HG03103 (cell line): Measurements from ENCODE around the gene FSCN2.
A peak's percentile ranks its signal among the peaks of the same experiment; 100 is the strongest.

Source experiments
- ATAC-seq: cut with Tn5 transposase; IDR thresholded peaks from one replicate; pipeline ENCODE4 v1.9.1; 2021; ENCODE audit warnings: low read depth; ENCODE audit not compliant: unreplicated experiment

The FSCN2 gene

GRCh38 chr17:81511804-81512561 is 16.2 kb upstream of the FSCN2 start:
- no peak for ATAC-seq

DNA sequence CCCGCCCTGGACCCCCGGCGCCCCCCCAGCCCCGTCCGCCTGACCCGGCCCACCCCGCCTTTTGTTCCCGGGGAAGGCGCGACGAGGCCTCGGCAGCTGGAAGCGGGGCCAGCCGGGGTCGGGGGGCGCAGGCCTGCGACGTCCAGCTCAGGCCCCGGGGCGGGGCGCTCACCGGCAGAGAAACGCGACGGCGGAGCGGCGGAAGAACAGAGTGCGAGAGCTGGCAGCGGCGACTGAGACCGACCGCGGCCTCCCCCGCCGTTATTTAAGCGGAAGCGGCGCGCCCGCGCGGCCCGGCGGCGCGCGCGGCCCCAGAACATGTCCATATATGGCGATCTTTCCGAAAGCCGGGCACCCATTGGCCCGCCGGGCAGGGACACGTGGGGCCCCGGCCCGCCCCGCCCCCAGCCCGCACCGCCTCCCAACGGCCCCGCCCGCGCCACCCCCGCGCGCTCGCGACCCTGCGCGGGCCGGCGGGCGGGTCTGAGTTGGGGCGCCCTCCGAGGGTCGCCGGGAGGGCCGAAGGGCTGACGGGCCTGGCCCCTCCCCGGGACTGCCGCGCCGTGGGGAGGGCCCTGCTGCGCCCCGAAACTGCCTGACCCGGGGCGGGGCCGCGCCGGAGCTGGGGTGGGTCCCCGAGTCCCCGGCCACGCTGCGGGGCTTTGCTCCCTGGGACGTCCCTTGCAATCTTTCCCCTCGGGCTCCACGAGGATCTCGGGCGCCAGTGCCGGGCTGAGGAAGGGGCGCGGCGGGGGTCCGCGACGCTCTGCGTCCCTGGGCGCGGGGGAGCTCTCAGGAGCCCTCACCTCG is 15.4 kb upstream of the FSCN2 start, which contains the start of gene ACTG1:
ACTG1 (minus strand) TSS at position 238 of the 810 bp plus-strand sequence. CDS start 445 bp downstream, outside the sequence.
- ATAC-seq, result peak; percentile 40

DNA sequence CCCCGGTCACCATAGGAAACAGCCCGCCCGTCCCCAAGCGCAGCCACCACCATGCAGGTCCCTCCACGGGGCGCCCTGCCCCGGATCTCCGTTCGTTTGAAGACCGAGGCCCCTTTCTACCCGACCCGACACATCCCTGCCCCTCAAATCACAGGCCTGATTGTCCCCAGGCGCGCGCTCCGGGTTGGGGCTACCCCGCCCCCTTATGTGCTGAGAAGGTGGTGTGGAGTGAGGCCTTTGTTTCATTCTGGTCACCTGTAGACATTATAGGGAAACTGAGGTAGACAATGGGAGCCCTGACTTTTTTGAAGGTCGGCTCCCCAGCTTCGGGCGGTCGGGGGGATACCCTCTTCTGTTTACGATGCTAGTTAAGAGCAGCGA is 14.8 kb upstream of the FSCN2 start:
- no peak for ATAC-seq

DNA sequence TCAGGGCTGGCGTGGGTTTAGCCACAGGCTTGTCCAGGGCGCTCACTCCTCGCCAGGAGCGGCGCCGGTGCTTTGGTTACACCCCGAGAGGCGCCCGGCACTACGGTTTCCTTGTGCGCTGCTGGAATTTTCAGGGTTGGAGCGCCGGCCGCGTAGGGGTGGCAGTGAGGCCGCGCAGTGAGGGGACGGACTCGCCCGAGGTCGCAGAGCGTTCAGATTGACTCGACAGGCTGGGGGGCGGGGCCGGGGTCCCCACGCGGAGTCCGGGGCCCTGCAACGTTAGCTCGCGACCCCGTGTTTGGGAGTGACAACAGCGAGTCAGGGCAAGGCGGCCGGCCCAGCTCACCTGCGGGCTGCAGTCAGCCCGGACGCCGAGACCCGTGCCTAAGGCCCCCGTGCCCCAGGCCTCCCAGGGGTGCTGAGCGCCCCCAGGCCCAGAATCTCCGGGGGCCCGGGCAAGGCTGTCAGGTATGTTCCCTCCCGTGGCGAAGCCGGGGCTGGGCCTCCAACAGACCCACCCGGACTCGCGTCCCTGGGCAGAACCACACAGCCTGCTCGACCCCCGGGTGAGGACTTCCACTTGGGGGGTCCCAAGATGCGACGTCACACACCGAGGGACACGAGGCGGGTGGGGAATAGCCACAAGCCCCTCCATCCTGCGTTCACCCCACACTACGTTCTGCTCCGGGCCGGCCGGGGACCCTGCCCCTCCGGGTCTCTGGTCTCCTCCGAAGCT is 14.3 kb upstream of the FSCN2 start:
- ATAC-seq, result no peak

DNA sequence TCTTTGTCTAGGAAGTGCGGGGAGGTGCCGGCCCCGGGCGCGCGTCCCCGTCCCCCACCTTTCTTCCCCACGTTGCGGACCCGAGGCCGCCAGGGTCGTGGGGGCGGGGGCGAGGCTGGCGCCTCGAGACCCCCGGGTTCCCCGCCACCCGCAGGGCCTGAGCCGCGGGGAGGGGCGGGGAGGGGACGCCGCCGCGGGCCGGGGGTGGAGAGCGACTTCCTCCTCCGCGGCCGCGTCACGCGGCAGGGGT is 13.8 kb upstream of the FSCN2 start:
- no peak for ATAC-seq

- ATAC-seq, result no peak
Measured at GRCh38 chr17:81514739-81515529, 13.2 kb upstream of the FSCN2 start.

GRCh38 chr17:81515530-81516041 is 12.6 kb upstream of the FSCN2 start:
- no peak for ATAC-seq

- ATAC-seq, result no peak
Measured at GRCh38 chr17:81516439-81516838, 11.7 kb upstream of the FSCN2 start.

DNA sequence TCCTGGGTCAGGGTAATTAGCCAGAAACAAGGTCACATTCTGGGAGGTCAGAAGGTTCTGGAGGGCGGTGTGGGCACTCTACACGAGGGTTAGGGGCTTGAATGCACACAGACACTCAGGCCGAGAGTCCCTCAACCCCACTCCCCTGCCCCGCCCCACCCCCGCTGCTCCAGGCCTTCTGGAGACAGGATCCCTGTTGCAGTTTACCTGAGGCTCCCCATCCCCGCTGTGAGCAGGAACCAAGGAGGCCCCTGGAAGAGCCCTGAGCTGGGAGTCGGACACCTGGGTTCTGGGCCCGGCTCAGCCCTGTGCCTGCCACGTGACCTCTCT is 11.2 kb upstream of the FSCN2 start:
- ATAC-seq, result no peak

DNA sequence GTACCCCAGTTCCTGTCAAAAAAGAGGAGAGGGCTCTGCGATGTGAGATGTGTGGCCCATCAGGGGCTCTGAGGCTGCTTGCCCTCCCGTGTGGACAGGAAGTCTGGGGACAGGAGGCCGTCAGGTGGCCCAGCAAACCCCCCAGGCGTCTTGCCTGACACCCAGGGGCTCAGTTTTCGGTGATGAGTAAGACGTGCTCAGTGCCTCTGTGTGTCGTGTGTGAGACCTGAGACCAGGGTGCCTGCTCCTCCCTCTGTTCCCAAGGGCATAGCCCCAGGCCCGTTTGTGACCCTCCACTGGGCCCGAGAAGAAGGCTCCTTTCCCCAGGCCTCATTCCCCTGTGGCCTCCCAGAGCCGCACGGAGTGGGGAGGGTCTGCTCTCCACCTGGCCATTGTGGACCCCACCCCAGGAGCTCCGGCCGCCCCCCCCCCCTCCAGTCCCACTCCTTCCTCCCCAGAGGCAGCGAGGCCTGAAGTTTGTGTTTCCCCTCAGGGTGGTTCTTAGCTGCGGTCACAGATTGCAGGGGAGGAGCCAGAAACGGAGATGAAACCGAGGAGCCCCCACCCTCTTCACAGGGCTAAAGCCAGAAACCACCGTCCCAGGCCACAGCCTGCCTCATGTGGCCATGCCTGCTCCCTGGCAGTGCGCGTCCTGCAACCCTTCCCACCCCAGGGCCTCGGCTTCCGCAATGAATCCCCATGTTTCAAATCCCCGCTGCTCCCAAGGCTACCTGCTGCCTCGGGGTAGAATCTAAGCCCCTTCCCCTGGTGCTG is 10.7 kb upstream of the FSCN2 start:
- ATAC-seq, result peak; percentile 23

GRCh38 chr17:81518113-81518784 is 9.9 kb upstream of the FSCN2 start:
- ATAC-seq, result no peak

GRCh38 chr17:81518785-81519283 is 9.3 kb upstream of the FSCN2 start:
- no peak for ATAC-seq

DNA sequence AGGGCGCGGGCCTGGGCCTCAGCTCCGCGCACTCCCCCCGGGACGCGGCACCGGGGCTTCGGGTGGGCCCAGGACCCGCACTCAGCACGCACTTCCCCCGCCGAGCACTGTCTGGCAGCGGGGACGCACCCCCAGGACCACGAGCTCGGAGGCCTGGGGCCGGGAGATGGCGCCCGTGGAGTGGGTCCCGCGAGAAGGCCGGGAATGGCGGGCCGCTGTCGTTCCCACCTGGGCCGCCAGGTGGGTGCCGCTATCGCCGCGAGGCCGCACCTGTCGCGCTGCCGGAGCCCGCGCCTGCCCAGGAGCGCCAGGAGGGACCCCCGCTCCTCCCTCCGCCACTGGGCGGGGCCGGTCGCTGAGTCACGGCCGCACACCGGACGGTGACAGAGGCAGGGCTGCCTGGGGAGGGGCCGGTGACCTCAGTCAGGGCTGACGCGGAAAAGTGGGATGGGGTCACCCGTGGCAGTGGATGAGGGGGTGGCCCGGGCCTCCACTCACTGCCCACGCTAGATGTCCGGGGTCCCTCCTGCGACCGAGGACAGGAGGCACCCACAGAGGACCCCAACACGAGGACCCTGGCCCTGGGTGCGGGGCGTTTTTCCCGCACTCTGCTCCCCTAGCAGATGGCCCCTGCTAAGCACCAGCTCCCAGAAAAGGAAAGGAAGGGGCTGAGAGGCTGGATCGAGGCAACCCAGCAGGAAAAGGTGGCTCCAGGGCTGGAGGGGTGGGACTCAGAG is 8.7 kb upstream of the FSCN2 start:
- no peak for ATAC-seq

GRCh38 chr17:81520021-81520901 is 7.9 kb upstream of the FSCN2 start:
- ATAC-seq, result no peak

- ATAC-seq, result no peak
Measured at GRCh38 chr17:81522491-81523401, 5.4 kb upstream of the FSCN2 start.

DNA sequence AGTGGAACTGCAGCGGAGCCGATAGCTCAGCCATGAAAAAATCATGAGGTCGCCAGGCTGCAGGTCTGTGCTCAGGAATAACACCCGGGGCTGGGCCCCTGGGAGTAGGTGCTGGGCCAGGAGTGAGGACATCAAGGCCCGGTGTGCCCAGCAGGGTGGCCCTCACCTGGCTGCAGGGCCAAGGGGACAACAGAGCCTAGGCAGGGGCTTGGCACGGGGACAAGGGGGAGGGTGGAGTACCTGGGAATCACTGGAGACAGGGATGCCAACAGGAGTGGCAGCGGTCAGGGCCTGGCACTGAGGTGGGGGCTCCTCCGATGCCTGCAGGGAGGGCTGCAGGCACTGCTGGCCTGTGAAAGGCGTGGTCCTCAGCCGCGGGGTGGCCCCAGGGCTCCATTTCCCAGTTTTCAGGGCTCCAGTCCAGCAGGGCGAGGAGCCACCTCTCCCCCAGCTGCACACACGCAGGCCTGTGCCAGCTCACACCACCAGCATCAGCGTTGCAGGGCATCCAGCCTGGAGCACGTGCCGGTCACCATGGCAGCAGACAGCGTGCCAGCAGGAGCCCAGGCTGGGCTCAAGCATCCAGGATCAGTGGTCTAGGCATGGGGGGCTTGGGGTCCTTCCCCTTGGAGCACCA is 4.7 kb upstream of the FSCN2 start:
- ATAC-seq, result no peak
